HEK293T (cell line): Measurements from ENCODE around the gene ARIH2.

Source experiments
- CTCF ChIA-PET: fragments of 350-600 bp; formaldehyde crosslinking; extraction: SDS; loops from one replicate; lab custom pipeline; 2021; ENCODE audit warnings: antibody characterized with exemption, inconsistent platforms; lab: Yijun Ruan, JAX
- POLR2A ChIA-PET: fragments of 350-600 bp; formaldehyde crosslinking; extraction: SDS; loops from one replicate; lab custom pipeline; 2020; ENCODE audit warnings: antibody characterized with exemption, inconsistent platforms; lab: Yijun Ruan, JAX
- DNase-seq: peaks from one replicate; pipeline ENCODE4 v3.0.0; 2012; ENCODE audit warnings: mixed read lengths; ENCODE audit errors: extremely low spot score
- ARNT ChIP-seq: fragments of 450-650 bp; IDR thresholded peaks from 2 replicates; pipeline ENCODE4 v1.6.1; 2017; ENCODE audit warnings: mild to moderate bottlenecking
- BHLHE40 ChIP-seq: fragments of 450-650 bp; IDR thresholded peaks from 2 replicates; pipeline ENCODE4 v1.6.1; 2016; ENCODE audit warnings: mild to moderate bottlenecking, moderate library complexity, borderline replicate concordance
- CTBP1 ChIP-seq: fragments of 450-650 bp; IDR thresholded peaks from 2 replicates; pipeline ENCODE4 v1.6.1; 2016; ENCODE audit warnings: borderline replicate concordance
- ELF4 ChIP-seq: fragments of 450-650 bp; IDR thresholded peaks from 2 replicates; pipeline ENCODE4 v1.6.1; 2017; ENCODE audit warnings: antibody characterized with exemption
- FOXA1 ChIP-seq: fragments of 450-650 bp; IDR thresholded peaks from 2 replicates; pipeline ENCODE4 v1.6.1; 2016; ENCODE audit warnings: mild to moderate bottlenecking
- FOXK2 ChIP-seq: fragments of 450-650 bp; IDR thresholded peaks from 2 replicates; pipeline ENCODE4 v1.6.1; 2016; ENCODE audit warnings: mild to moderate bottlenecking
- FOXM1 ChIP-seq: fragments of 450-650 bp; IDR thresholded peaks from 2 replicates; pipeline ENCODE4 v1.6.1; 2017; ENCODE audit warnings: mild to moderate bottlenecking, borderline replicate concordance
- HDGF ChIP-seq: fragments of 450-650 bp; IDR thresholded peaks from 2 replicates; pipeline ENCODE4 v1.6.1; 2017; ENCODE audit warnings: antibody characterized with exemption, borderline replicate concordance
- L3MBTL2 ChIP-seq: fragments of 450-650 bp; conservative IDR thresholded peaks from 2 replicates; pipeline ENCODE4 v1.6.1; 2016; ENCODE audit warnings: mild to moderate bottlenecking
- LEF1 ChIP-seq: fragments of 450-650 bp; IDR thresholded peaks from 2 replicates; pipeline ENCODE4 v1.6.1; 2017; ENCODE audit warnings: mild to moderate bottlenecking, borderline replicate concordance
- NFRKB ChIP-seq: fragments of 450-650 bp; IDR thresholded peaks from 2 replicates; pipeline ENCODE4 v1.6.1; 2016; ENCODE audit warnings: mild to moderate bottlenecking, moderate library complexity
- SP1 ChIP-seq: fragments of 450-650 bp; IDR thresholded peaks from 2 replicates; pipeline ENCODE4 v1.6.1; 2017
- SUZ12 ChIP-seq: fragments of 450-650 bp; IDR thresholded peaks from 2 replicates; pipeline ENCODE4 v1.6.1; 2016; ENCODE audit warnings: mild to moderate bottlenecking
- TARDBP ChIP-seq: fragments of 450-650 bp; IDR thresholded peaks from 2 replicates; pipeline ENCODE4 v1.6.1; 2016
- ZNF384 ChIP-seq: fragments of 450-650 bp; IDR thresholded peaks from 2 replicates; pipeline ENCODE4 v1.6.1; 2016
- TF ChIP-seq, protein P1 (sequence below): fragments of 450-650 bp; IDR thresholded peaks from 2 replicates; pipeline ENCODE4 v1.6.1; 2016

The ARIH2 gene

DNA sequence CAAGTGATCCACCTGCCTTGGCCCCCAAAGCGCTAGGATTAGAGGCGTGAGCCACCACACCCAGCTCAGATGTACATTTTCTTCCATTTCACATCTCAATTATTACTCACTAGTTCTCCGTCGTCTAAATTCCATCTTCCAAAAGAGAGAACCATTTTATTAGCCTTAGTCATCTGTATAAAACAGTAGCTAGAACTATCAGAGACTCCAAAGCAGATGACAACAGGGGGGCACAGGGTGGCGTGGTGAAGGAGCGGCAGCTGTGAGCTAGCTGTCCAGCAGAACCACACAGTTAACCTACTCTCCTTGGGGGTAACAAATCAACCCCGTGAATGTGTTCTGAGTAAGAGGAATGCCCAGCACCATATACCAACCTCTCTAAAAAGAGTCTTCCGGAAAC lies 27.0 kb upstream of the ARIH2 start:
- TF ChIP-seq TARDBP = no peak
- TF ChIP-seq ELF4 = no peak
- TF ChIP-seq NFRKB = no peak
- TF ChIP-seq ARNT = no peak
- TF ChIP-seq BHLHE40 = no peak
- no peak for TF ChIP-seq SP1
- TF ChIP-seq, protein P1, sequence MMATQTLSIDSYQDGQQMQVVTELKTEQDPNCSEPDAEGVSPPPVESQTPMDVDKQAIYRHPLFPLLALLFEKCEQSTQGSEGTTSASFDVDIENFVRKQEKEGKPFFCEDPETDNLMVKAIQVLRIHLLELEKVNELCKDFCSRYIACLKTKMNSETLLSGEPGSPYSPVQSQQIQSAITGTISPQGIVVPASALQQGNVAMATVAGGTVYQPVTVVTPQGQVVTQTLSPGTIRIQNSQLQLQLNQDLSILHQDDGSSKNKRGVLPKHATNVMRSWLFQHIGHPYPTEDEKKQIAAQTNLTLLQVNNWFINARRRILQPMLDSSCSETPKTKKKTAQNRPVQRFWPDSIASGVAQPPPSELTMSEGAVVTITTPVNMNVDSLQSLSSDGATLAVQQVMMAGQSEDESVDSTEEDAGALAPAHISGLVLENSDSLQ = no peak
- no peak for TF ChIP-seq FOXK2
- TF ChIP-seq SUZ12 = no peak
- TF ChIP-seq LEF1 = no peak
- TF ChIP-seq FOXM1 = no peak
- TF ChIP-seq CTBP1 = no peak
- no peak for TF ChIP-seq ZNF384
- no peak for TF ChIP-seq HDGF
- no peak for TF ChIP-seq L3MBTL2
- no peak for TF ChIP-seq FOXA1
- DNase-seq = no peak
- CTCF ChIA-PET = no interaction called here
- POLR2A ChIA-PET = no interaction called here

DNA sequence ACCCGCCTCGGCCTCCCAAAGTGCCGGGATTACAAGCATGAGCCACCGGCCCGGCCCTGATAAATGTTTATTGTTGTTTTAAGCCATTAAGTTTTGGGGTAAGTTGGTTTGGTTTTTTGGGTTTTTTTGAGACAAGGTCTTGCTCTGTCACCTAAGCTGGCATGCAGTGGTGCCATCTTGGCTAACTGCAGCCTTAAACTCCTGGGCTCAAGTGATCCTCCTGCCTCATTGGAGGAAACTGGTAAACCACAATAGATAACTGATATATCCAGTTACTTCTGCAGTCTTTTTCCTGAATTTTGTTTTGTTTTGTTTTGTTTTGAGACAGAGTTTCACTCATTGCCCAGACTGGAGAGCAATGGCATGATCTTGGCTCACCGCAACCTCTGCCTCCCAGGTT lies 24.1 kb upstream of the ARIH2 start:
- CTCF ChIA-PET = no interaction called here

GRCh38 chr3:48896936-48897335 lies 21.7 kb upstream of the ARIH2 start:
- CTCF ChIA-PET = no interaction called here
- DNase-seq = no peak
- TF ChIP-seq FOXM1 (no peak), L3MBTL2 (no peak), ZNF384 (no peak), HDGF (no peak), TARDBP (no peak), LEF1 (no peak), FOXA1 (no peak), BHLHE40 (no peak), FOXK2 (no peak)
- POLR2A ChIA-PET = interaction anchor here (3.7 kb wide), 1 partner anchor 22 kb away, joined by 14 read pairs; the partner anchor contains the start of gene ARIH2

More for the DNA sequence above, 24.1 kb upstream of the ARIH2 start:
- no peak for TF ChIP-seq NFRKB
- TF ChIP-seq, protein P1 = no peak
- TF ChIP-seq ARNT = no peak
- no peak for TF ChIP-seq SUZ12
- no peak for TF ChIP-seq ZNF384
- no peak for TF ChIP-seq FOXA1
- TF ChIP-seq FOXK2 = no peak
- TF ChIP-seq HDGF = no peak
- no peak for TF ChIP-seq BHLHE40
- no peak for TF ChIP-seq FOXM1
- TF ChIP-seq L3MBTL2 = no peak
- TF ChIP-seq LEF1 = no peak
- TF ChIP-seq CTBP1 = no peak
- no peak for TF ChIP-seq TARDBP
- no peak for TF ChIP-seq ELF4
- TF ChIP-seq SP1 = no peak
- POLR2A ChIA-PET = no interaction called here
- DNase-seq = no peak

DNA sequence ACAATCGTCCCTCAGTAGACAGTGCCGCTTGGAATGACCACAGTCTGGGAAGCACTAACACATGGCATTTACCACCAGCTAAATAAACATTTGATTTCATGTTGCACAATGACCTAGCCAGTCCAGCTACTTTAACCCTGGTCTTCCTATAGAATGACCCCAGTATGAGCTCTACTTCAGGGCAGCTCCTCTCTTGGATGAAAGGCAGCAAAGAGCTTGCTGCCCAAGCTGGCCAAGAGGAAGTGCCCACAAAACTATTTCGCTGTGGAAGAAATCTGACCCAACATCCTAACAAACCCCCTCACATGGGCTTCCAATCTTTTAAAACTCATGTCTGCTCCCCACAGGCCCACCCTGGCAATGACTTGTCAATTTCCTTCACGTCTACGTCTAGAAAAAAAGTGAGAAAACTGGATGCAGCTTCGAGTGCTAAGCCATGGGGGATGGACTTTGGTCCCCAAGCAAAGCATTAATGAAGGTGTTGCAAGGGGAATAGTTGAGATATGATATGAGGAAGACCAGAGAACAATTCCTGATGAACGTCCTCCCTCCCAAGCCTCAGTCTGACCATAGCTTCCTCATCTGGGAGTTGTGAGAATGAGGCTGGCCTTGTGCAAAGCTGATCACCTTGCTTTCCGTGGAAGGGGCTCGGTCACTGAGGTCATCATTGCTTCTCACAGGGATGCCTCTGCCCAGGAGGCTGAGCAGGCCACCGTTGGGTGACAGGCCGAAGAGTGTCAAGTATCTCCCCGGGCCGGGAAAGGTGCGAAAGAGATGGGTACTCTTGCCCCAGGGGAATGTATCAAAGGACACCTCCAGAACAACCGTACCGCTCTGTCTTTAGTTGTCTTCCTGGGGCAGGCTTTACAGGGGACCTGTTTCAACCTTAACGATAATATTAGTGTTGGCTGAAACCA lies 20.9 kb upstream of the ARIH2 start:
- ChIA-PET CTCF (interaction anchor here (0.6 kb wide), 1 partner anchor 158 kb away, joined by 3 read pairs; no protein-coding TSS in a partner anchor), POLR2A (interaction anchor here (0.8 to 3.7 kb wide), 4 partner anchors 9 to 234 kb away, joined by 3 to 14 read pairs (median 6); partner anchors contain the start of genes ARIH2 and PRKAR2A)
- no peak for DNase-seq
- TF ChIP-seq LEF1 = no peak
- no peak for TF ChIP-seq HDGF

DNA sequence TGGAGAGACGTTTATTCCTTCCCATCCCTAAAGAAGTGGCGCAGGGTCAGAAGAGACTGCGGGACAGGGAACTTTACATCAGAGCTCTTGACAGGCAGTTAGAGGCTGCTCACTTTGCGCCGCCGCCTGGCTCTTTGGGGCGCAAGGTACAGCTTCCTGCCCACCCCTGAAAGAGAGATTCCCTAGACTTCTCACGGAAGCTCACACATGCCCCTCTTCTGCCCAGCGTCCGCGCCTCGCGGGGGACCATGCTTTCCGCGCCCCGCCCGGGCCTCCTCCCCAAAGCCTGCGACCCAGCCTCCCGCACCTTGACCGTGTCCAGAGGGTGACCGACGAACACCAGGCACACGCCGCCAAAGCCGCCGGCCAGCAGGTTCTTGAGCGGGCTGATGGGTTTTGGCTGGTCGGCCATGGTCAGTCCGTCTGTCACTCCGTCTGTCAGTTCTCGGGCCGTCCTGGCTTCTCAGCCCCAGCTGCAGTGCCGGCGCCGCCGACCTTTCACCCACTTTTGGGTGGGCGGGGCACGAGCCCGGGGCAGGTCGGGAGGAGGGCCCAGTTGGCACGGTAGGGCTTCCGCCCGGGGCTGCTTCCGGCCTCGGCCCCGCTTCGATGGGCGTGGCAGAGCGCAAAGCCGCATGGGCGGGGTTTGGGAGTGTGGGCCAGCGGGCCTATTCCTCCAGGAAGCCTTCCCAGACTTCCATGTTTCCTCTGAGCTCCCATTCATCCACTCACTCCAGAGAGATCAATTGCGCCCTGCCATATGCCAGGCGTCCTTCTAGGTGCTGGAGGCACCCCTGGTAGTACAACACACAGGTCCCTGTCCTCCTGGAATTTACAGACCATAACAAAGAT lies 20.0 kb upstream of the ARIH2 start, which contains the start of gene SLC25A20:
Gene SLC25A20 (minus strand): TSS at position 500 of the 852 bp plus-strand sequence. CDS start 88 bp downstream, at position 412.
- POLR2A ChIA-PET = interaction anchor here (1.3 to 3.7 kb wide), 3 partner anchors 20 to 235 kb away, joined by 6 to 14 read pairs (median 7); partner anchors contain the start of genes ARIH2 and PRKAR2A
- TF ChIP-seq, protein P1 = peak; percentile 72; the same call in 1 of the 2 replicates
- TF ChIP-seq L3MBTL2 = peak; percentile 54
- TF ChIP-seq FOXK2 = no peak

More for the DNA sequence above, 20.0 kb upstream of the ARIH2 start, which contains the start of gene SLC25A20:
- peak; percentile 96 for DNase-seq
- CTCF ChIA-PET = interaction anchor here (0.6 kb wide), 1 partner anchor 159 kb away, joined by 3 read pairs; no protein-coding TSS in a partner anchor
